HEK293T (cell line): ENCODE measurements around the gene ARID1A.

ENCODE experiments used
- ARNT ChIP-seq: fragments of 450-650 bp; IDR thresholded peaks from 2 replicates; pipeline ENCODE4 v1.6.1; 2017; ENCODE audit warnings: mild to moderate bottlenecking
- ELF4 ChIP-seq: fragments of 450-650 bp; IDR thresholded peaks from 2 replicates; pipeline ENCODE4 v1.6.1; 2017; ENCODE audit warnings: antibody characterized with exemption
- FOXA1 ChIP-seq: fragments of 450-650 bp; IDR thresholded peaks from 2 replicates; pipeline ENCODE4 v1.6.1; 2016; ENCODE audit warnings: mild to moderate bottlenecking
- FOXM1 ChIP-seq: fragments of 450-650 bp; IDR thresholded peaks from 2 replicates; pipeline ENCODE4 v1.6.1; 2017; ENCODE audit warnings: mild to moderate bottlenecking, borderline replicate concordance
- L3MBTL2 ChIP-seq: fragments of 450-650 bp; conservative IDR thresholded peaks from 2 replicates; pipeline ENCODE4 v1.6.1; 2016; ENCODE audit warnings: mild to moderate bottlenecking
- LEF1 ChIP-seq: fragments of 450-650 bp; IDR thresholded peaks from 2 replicates; pipeline ENCODE4 v1.6.1; 2017; ENCODE audit warnings: mild to moderate bottlenecking, borderline replicate concordance
- SUZ12 ChIP-seq: fragments of 450-650 bp; IDR thresholded peaks from 2 replicates; pipeline ENCODE4 v1.6.1; 2016; ENCODE audit warnings: mild to moderate bottlenecking
- TARDBP ChIP-seq: fragments of 450-650 bp; IDR thresholded peaks from 2 replicates; pipeline ENCODE4 v1.6.1; 2016
- ZNF384 ChIP-seq: fragments of 450-650 bp; IDR thresholded peaks from 2 replicates; pipeline ENCODE4 v1.6.1; 2016

- TF ChIP-seq TARDBP: no peak
- no peak for TF ChIP-seq FOXM1
- TF ChIP-seq ARNT: no peak
- no peak for TF ChIP-seq FOXA1
- TF ChIP-seq L3MBTL2: no peak
- no peak for TF ChIP-seq SUZ12
- no peak for TF ChIP-seq LEF1
- no peak for TF ChIP-seq ZNF384
- no peak for TF ChIP-seq ELF4
These were observed 33.8 kb downstream of the ARID1A start for GRCh38 chr1:26729633-26730032.
